SIG-M5 treated with dmso at 0.1 percent for 504 hours (cell line): ENCODE data around the gene RECQL5.

Source experiments
- DNase-seq: peaks from one replicate; lab custom pipeline; 2025; ENCODE audit not compliant: unreplicated experiment; lab: John Stamatoyannopoulos, UW

The RECQL5 gene

GRCh38 chr17:75634754-75635609 lies 32.0 kb downstream of the RECQL5 start:
- DNase-seq = no peak

- DNase-seq = no peak
Observed at GRCh38 chr17:75634376-75634740, 32.6 kb downstream of the RECQL5 start.

GRCh38 chr17:75633486-75634375 lies 33.2 kb downstream of the RECQL5 start:
- DNase-seq = peak; percentile 92

GRCh38 chr17:75632863-75633485 lies 34.0 kb downstream of the RECQL5 start, which contains the start of gene SMIM5:
Gene SMIM5 (plus strand): TSS chr17:75633434. CDS start chr17:75640202, 6,768 bp downstream.
- peak; percentile 89 for DNase-seq

- no peak for DNase-seq
Observed at GRCh38 chr17:75632428-75632827, 34.5 kb downstream of the RECQL5 start.

- no peak for DNase-seq
Observed at GRCh38 chr17:75631353-75631752, 35.6 kb downstream of the RECQL5 start.

GRCh38 chr17:75630071-75630917 lies 36.7 kb downstream of the RECQL5 start:
- DNase-seq = no peak

- no peak for DNase-seq
Observed at GRCh38 chr17:75629157-75629556, 37.8 kb downstream of the RECQL5 start.

- no peak for DNase-seq
Observed at GRCh38 chr17:75628425-75628824, 38.5 kb downstream of the RECQL5 start.

- DNase-seq = no peak
Observed at GRCh38 chr17:75627094-75627493, 39.9 kb downstream of the RECQL5 start.

GRCh38 chr17:75626496-75627038 lies 40.4 kb downstream of the RECQL5 start:
- DNase-seq = no peak

GRCh38 chr17:75625813-75626486 lies 41.0 kb downstream of the RECQL5 start:
- DNase-seq = peak; percentile 36

- no peak for DNase-seq
Observed at GRCh38 chr17:75624714-75625345, 42.1 kb downstream of the RECQL5 start.

- DNase-seq = no peak
Observed at GRCh38 chr17:75624021-75624420, 42.9 kb downstream of the RECQL5 start.

- DNase-seq = no peak
Observed at GRCh38 chr17:75623386-75623785, 43.6 kb downstream of the RECQL5 start.

- DNase-seq = no peak
Observed at GRCh38 chr17:75622771-75623273, 44.1 kb downstream of the RECQL5 start.

GRCh38 chr17:75622076-75622475 lies 44.9 kb downstream of the RECQL5 start:
- no peak for DNase-seq

- DNase-seq = no peak
Observed at GRCh38 chr17:75621489-75621888, 45.5 kb downstream of the RECQL5 start.
